Neuron (in vitro differentiated cells): ENCODE measurements around the gene UFSP1.
A peak's percentile ranks its signal among the peaks of the same experiment; 100 is the strongest.
"Not testable (repeated sequence)": the region's sequence is repeated elsewhere in the genome, so short reads cannot be mapped to it uniquely, and the experiment has no call there.

ENCODE experiments used
- H2AFZ ChIP-seq: one replicate; pipeline ENCODE4 v1.6.1; 2013; ENCODE audit warnings: low read depth, mild to moderate bottlenecking, inconsistent platforms, low read length, moderate library complexity
- H3K27me3 ChIP-seq: one replicate; pipeline ENCODE4 v1.6.1; 2013; ENCODE audit warnings: low read length; ENCODE audit not compliant: insufficient read depth
- H3K36me3 ChIP-seq: one replicate; pipeline ENCODE4 v1.6.1; 2013; ENCODE audit warnings: low read length; ENCODE audit not compliant: insufficient read depth
- H3K4me1 ChIP-seq: one replicate; pipeline ENCODE4 v1.6.1; 2013; ENCODE audit warnings: low read length; ENCODE audit not compliant: insufficient read depth
- H3K4me3 ChIP-seq: 2 replicates; pipeline ENCODE4 v1.5.1; 2013; ENCODE audit warnings: mild to moderate bottlenecking, low read length, moderate library complexity
- H3K9me3 ChIP-seq: one replicate; pipeline ENCODE4 v1.6.1; 2013; ENCODE audit warnings: low read length

Gene UFSP1

DNA sequence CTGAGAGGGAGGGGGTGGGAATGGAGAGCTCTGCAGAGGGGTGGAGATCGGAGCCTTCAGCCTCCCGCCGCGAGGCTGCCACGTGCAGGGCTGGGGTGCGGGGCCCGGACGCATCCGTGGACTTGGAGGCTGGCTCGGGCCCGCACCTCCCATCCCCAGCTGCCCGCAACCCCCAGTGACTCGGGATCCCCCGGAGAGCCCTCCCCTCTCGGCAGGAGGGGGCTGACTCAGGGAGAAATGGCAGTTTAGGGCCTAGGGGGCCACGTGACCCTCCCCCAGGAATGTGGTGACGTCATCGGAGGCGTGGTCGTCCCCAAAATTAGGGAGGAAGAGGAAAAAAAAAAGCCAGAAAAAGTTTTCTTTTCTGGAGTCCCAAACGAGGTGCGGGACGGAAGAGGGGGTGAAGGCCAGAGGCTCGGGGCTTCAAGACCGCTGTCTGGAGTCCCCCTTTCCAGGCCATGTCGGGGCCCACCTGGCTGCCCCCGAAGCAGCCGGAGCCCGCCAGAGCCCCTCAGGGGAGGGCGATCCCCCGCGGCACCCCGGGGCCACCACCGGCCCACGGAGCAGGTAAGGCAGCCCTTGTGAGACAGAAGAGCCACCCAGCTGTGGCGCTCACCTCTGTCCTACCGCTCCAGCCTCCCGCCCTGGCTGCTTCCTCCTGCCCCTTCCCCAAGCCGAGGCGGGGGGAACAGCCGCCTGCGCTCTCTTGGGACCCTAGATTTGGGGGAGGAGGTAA lies 22.3 kb downstream of the UFSP1 start, which contains the start of gene TRIP6:
Gene TRIP6 (plus strand): TSS at position 348 of the 736 bp plus-strand sequence. CDS start 111 bp downstream, at position 459.
- Histone ChIP-seq H3K9me3 (no peaks in the 10 kb centered on the region), H3K27me3 (no peaks in the 10 kb centered on the region), H3K4me1 (peaks cover 13% of the 10 kb centered on the region), H2AFZ (peak within 1 kb of the TSS; percentile 85), H3K4me3 (peak within 1 kb of the TSS; percentile 79), H3K36me3 (peaks cover 10% of the 10 kb centered on the region)

DNA sequence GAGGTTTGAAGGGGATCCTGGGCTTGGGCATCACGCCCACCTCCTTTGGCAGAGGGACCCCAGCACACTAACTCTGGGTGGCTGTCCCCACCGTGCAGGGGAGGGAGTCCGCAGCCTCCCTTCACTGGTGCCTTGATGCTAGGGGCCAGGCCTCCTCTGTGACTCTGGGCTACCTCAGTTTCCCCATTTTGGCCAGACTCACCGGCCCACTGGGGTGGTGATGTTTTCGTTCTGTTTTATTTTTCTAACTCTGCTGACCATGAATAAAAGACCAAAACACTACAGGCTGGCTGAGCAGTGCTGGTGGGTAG lies 22.8 kb downstream of the UFSP1 start:
- peaks cover 13% of the 10 kb centered on the region for H3K4me1 ChIP-seq
- peak overlapping the region; percentile 85 for H2AFZ ChIP-seq
- H3K4me3 ChIP-seq: peak overlapping the region; percentile 79
- H3K36me3 ChIP-seq: peaks cover 9% of the 10 kb centered on the region
- H3K9me3 ChIP-seq: no peaks in the 10 kb centered on the region
- H3K27me3 ChIP-seq: no peaks in the 10 kb centered on the region

DNA sequence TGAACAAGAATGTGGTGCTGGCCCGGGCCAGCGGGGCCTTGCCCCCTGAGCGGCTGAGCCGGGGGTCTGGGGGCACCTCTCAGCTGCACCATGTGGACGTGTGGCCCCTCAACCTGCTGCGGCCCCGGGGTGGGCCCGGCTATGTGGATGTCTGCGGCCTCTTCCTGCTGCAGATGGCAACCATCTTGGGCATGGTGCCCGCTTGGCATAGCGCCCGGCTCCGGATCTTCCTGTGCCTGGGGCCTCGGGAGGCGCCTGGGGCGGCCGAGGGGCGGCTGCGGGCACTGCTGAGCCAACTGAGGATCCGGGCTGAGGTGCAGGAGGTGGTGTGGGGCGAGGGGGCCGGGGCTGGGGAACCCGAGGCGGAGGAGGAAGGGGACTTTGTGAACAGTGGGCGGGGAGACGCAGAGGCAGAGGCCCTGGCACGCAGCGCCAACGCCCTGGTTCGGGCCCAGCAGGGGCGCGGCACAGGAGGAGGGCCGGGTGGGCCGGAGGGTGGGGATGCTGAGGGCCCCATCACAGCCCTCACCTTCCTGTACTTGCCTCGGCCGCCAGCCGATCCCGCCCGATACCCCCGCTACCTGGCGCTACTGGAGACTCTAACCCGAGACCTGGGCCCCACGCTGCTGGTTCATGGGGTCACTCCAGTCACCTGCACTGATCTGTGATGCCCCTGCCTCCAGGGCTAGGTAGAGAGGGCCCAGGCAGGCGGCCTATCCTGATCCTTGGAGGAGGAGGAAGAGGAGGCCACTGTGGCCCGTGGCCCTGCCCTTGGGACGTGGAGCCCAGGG lies 23.4 kb downstream of the UFSP1 start:
- Histone ChIP-seq H3K4me3 (peak overlapping the region; percentile 79), H3K9me3 (no peaks in the 10 kb centered on the region), H3K4me1 (peaks cover 13% of the 10 kb centered on the region)

DNA sequence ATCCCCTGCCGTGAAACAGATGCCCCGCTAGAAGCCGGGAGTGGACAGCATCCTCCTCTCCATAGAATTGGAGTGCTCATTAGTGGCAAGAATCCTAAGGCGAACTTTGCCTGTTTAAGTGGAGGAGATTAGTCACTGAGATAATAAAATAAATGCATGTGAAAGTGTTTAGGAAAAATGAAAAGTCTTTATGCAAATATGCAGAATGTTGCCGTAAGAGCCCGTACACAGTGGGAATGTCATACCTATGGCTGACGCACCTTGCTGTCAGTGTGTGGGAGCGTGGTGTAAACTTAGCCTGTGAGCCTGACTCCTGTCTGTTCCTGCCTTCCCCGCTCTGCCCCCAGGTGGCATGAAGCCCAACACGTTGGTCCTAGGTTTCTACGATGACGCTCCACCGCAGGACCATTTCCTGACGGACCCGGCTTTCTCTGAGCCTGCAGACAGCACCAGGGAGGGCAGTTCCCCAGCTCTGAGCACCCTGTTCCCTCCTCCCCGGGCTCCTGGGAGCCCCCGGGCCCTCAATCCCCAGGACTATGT lies 24.1 kb downstream of the UFSP1 start:
- no peak overlapping the region for H3K4me3 ChIP-seq
- H3K4me1 ChIP-seq: peaks cover 13% of the 10 kb centered on the region
- peaks cover 13% of the 10 kb centered on the region for H3K36me3 ChIP-seq
- H2AFZ ChIP-seq: no peak overlapping the region
- H3K27me3 ChIP-seq: no peaks in the 10 kb centered on the region
- H3K9me3 ChIP-seq: no peaks in the 10 kb centered on the region

More for the DNA sequence above, 23.4 kb downstream of the UFSP1 start:
- H3K27me3 ChIP-seq: no peaks in the 10 kb centered on the region
- peaks cover 11% of the 10 kb centered on the region for H3K36me3 ChIP-seq
- no peak overlapping the region for H2AFZ ChIP-seq

DNA sequence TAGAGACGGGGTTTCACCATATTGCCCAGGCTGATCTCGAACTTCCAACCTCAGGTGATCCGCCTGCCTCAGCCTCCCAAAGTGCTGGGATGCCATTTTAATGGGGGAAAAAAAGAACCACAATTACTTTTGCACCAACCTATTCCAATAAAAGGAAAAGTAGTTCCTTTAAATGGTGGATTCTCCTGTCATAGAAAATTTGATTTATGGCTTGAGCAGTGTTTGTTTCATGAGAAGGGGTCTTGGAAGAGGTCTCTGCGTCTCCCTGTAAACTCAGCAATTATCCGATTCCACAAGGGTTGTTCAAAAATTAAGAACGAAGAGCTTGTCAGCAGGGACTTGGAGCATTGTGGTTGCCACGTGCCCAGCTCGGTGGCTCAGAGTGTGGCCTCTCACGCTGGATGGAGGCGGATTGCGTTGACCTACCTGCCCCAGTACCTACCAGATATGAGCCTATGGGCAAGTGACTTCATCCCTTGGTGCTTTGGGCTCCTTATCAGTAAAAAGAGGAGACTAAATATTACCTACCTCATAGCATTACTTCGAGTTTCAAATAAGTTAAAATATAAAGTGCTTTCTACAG lies 25.2 kb downstream of the UFSP1 start:
- H3K4me3 ChIP-seq: no peak overlapping the region
- peaks cover 13% of the 10 kb centered on the region for H3K4me1 ChIP-seq
- H2AFZ ChIP-seq: no peak overlapping the region
- no peaks in the 10 kb centered on the region for H3K9me3 ChIP-seq
- peaks cover 15% of the 10 kb centered on the region for H3K36me3 ChIP-seq
- H3K27me3 ChIP-seq: no peaks in the 10 kb centered on the region

DNA sequence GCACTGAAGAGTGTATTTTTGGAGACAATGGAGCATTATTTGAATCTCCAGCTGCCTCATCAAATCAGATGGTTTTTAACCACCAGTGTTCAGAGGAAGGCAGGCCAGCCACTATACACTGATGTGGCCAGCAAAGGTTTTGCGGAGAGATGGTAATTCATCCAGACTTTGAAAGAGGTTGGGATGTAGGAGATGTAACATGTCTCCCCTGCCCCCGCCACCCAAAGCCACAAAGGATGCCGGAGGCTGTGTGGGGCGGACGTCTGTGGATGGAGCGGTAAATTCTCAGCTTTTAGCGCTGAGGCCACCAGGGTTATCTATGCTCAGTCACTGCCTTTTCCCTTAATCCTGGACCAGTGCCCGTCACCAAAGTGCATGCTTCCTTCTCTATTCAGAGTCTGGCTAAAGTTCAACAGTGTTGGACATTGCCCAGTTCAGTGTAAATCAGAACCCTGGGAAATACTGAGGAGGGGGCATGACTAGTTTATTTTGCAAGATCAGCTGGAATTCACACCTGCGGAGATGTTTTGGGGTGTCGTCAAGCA lies 26.0 kb downstream of the UFSP1 start:
- Histone ChIP-seq H3K27me3 (no peaks in the 10 kb centered on the region), H3K36me3 (peaks cover 15% of the 10 kb centered on the region), H3K9me3 (no peaks in the 10 kb centered on the region), H3K4me1 (peaks cover 13% of the 10 kb centered on the region), H2AFZ (no peak overlapping the region), H3K4me3 (no peak overlapping the region)

DNA sequence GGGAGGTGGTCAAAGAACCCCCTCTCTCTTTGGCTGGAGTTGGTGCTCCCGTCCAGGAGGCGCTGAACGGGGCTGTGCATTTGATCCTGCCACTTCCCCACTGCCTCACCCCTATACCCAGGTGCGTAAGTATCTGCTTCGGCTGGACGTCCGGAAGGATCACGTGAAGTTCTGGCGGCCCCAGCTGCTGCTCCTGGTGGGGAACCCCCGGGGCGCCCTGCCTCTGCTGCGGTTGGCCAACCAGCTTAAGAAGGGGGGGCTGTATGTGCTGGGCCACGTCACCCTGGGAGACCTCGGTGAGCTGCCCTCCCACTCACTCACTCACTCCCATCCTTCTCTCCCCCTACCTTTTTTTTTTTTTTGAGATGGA lies 27.9 kb downstream of the UFSP1 start:
- Histone ChIP-seq H2AFZ (no peak overlapping the region), H3K4me1 (peaks cover 3% of the 10 kb centered on the region), H3K4me3 (no peak overlapping the region), H3K36me3 (peaks cover 15% of the 10 kb centered on the region), H3K9me3 (no peaks in the 10 kb centered on the region), H3K27me3 (no peaks in the 10 kb centered on the region)

DNA sequence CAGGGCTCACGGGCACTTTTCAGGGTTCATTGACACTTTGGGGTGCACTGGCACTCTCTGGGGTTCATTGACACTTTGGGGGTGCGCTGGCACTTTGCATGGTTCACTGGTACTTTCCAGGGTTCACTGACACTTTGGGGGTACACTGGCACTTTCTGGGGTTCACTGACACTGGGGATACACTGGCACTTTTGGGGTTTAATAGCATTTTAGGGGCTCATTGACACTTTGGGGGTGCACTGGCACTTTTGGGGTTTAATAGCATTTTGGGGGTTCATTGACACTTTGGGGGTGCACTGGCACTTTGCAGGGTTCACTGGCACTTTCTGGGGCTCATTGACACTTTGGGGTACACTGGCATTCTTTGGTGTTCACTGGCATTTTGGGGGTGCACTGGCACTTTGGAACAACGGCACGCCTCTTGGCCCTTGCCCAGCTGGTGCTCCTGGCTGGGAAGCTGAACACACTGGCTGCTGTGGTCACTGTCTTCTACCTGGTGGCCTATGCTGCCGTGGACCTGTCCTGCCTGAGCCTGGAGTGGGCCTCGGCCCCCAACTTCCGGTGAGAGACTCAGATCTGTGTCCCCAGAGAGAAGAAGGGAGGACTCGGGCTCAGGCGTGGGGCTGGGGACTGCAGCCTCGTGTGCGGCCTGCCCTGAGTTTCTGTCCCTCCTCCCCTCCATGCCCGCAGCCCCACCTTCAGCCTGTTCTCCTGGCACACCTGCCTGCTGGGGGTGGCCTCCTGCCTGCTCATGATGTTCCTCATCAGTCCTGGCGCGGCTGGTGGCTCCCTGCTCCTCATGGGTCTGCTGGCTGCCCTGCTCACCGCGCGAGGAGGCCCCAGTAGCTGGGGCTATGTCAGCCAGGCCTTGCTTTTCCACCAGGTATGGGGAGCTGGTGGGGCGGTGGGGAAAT lies 28.6 kb downstream of the UFSP1 start:
- Histone ChIP-seq H3K27me3 (no peaks in the 10 kb centered on the region), H2AFZ (no peak overlapping the region), H3K4me1 (no peaks in the 10 kb centered on the region), H3K9me3 (no peaks in the 10 kb centered on the region), H3K36me3 (peaks cover 15% of the 10 kb centered on the region), H3K4me3 (no peak overlapping the region)

DNA sequence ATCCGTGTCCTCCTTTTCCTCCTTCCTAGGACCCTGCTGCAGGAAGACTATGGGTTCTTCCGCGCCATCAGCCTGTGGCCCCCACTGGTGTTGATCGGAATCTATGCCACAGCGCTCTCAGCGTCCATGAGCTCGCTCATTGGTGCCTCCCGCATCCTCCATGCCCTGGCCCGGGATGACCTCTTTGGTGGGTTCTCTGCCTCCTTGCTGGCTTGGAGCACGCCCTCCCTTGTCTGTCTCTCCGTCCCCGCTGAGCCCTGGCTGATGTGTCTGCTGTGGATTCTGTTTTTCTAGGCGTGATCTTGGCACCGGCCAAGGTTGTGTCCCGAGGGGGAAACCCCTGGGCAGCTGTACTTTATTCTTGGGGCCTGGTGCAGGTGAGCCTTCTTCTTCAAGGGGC lies 29.7 kb downstream of the UFSP1 start:
- no peak overlapping the region for H2AFZ ChIP-seq
- H3K36me3 ChIP-seq: peaks cover 15% of the 10 kb centered on the region
- no peak overlapping the region for H3K4me3 ChIP-seq
- H3K9me3 ChIP-seq: no peaks in the 10 kb centered on the region
- no peaks in the 10 kb centered on the region for H3K27me3 ChIP-seq
- no peaks in the 10 kb centered on the region for H3K4me1 ChIP-seq

DNA sequence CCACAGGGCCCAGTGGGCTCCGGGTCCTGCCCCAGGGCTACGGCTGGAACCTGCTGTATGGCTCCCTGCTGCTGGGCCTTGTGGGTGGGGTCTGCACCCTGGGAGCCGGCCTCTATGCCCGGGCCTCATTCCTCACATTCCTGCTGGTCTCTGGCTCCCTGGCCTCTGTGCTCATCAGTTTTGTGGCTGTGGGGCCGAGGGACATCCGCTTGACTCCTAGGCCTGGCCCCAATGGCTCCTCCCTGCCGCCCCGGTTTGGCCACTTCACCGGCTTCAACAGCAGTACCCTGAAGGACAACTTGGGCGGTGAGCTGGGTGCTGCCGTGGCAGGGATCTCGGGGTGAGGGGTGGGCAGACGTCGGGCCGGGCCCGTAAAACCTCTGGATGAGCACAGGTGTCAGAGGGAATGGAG lies 32.6 kb downstream of the UFSP1 start:
- Histone ChIP-seq H3K4me1 (peaks cover 6% of the 10 kb centered on the region), H3K27me3 (no peaks in the 10 kb centered on the region), H2AFZ (no peak overlapping the region), H3K4me3 (no peak overlapping the region), H3K36me3 (peaks cover 12% of the 10 kb centered on the region), H3K9me3 (no peaks in the 10 kb centered on the region)

DNA sequence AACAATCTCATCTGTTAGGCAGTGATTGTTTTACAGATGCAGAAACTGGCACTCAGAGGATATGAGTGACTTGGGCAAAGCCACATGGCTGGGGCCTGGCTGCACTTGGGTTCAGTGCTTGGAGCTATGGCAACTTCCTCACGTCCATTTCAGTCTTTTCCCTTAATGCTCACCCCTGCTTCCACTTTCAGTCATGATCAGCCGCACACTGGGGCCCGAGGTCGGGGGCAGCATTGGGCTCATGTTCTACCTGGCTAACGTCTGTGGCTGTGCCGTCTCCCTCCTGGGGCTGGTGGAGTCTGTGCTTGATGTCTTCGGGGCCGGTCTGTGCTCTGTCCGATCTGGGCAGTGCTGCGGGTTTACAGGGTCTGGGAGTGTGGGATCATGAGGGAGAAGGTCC lies 34.0 kb downstream of the UFSP1 start:
- Histone ChIP-seq H3K9me3 (no peaks in the 10 kb centered on the region), H2AFZ (no peak overlapping the region), H3K4me1 (peaks cover 6% of the 10 kb centered on the region), H3K4me3 (no peak overlapping the region), H3K27me3 (no peaks in the 10 kb centered on the region), H3K36me3 (peaks cover 4% of the 10 kb centered on the region)

DNA sequence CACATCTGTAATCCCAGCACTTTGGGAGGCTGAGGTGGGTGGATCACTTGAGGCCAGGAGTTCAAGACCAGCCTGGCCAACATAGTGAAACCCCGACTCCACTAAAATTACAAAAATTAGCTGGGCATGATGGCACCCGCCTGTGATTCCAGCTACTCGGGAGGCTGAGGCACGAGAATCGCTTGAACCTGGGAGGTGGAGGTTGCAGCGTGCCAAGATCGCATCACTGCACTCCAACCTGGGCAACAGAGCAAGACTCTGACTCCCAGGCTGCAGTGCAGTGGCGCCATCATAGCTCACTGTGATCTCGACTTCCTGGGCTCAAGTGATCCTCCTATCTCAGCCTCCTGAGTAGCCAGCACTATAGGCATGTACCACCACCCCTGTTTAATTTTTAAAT lies 34.6 kb downstream of the UFSP1 start:
- not testable (repeated sequence) for H3K9me3 ChIP-seq, H3K4me1 ChIP-seq

More for the DNA sequence above, 34.6 kb downstream of the UFSP1 start:
- not testable (repeated sequence) for H3K27me3 ChIP-seq, H3K36me3 ChIP-seq, H2AFZ ChIP-seq, H3K4me3 ChIP-seq
